GM12872 (cell line): ENCODE results near the gene FAXC.

Source experiments
- CTCF ChIP-seq: IDR thresholded peaks from 3 replicates; pipeline ENCODE4 v1.5.1; 2011; ENCODE audit warnings: low read depth, mild to moderate bottlenecking, low read length, moderate library complexity; ENCODE audit not compliant: insufficient read depth

Gene FAXC

DNA sequence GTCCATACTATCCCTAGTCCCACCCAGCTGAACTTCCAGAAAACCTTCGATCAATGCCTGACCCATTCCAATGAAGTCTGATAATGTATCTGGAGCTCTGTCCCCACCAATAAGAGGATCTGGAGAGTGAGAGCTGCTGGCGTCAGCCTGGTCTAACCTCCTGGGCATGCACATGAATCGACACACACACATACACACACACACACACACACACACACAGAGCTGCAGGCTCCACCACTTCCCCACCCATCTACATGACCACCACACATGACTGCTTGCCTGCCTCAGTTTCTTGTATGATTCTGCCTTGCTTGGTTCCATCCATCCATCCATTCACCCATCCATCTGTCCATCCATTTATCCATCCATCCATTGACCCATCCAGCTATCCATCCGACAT, 60.8 kb downstream of the FAXC start:
- TF ChIP-seq CTCF: no peak

- TF ChIP-seq CTCF: no peak
These were observed 62.0 kb downstream of the FAXC start for GRCh38 chr6:99287523-99287922.

GRCh38 chr6:99285881-99286280, 63.6 kb downstream of the FAXC start:
- no peak for TF ChIP-seq CTCF

DNA sequence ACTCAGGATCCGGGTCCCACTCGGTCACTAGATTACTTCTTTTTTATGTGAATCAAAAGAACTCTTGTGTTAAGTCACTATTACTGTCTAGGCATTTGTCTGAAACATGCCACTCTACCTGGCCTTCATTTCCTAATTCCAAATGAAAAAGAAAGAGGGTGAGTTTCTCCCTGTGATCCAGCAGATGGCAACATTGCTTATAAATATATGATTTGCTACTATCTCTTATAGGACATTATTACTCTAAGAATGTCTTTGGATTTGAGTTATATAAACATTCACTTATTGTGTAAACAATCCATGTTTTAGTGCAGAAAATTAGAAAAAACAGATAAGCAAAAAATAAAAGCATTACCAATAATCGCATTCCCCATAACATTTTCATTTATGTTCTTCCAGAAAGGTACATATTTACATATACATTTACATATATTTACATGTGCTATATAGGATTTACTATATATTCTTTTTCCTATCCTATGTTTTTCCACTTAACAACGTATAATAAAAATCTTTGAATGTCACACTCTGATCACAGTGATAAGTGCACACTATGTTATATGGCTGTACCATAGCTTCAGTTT, 66.9 kb downstream of the FAXC start:
- peak; percentile 28; the same call in 1 of the 3 replicates for TF ChIP-seq CTCF

DNA sequence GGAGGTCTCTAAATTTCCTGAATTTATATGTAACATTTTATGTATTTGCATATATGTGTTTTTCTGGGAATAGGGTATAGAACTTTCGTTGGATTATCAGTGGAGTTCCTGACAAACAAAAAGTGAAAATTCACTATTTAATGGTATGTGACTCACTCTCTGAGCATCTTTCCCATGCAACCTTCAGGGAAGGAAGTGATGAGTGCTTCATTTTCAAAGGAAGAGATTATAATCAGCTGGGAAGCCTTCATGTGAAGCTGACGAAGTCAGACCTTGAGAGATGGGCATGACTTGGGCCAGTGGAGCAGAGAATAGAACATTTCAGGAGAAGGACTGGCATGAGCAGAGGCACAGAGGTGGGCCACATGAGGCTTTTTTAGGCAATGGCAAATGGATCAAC, 72.7 kb downstream of the FAXC start:
- no peak for TF ChIP-seq CTCF

- TF ChIP-seq CTCF: no peak
These were observed 78.6 kb downstream of the FAXC start for GRCh38 chr6:99270826-99271225.

GRCh38 chr6:99270030-99270429, 79.4 kb downstream of the FAXC start:
- TF ChIP-seq CTCF: no peak
